ENCODE measurements around the gene ETNPPL. TPM values are rescaled to one million over a fixed set of nuclear protein-coding genes. Genes with fewer than 3 reads are reported as not detected.

The ETNPPL gene
- total and polyA plus RNA-seq, 9 of the 15 experiments (the other 6 are each of a cell fraction or from before 2014, with no cell fraction given) = 0.06 to 0.14 TPM; not detected in 7

GRCh38 chr4:108703370-108703769, 59.5 kb downstream of the ETNPPL start:
- no TSS peak for BruUV-seq (replicated peaks)
- peaks cover 3 to 11% of the 10 kb centered on the region in 2 experiments; a peak in 3 of 5 replicates for H3K27me3 ChIP-seq (ENCODE audit: control insufficient read depth in 2 of 2, insufficient read depth in 2 of 2, low read length in 2 of 2)
- TF ChIP-seq ZKSCAN3 (CRISPR knock-in tag; IDR thresholded peaks at IDR 0.05) (no peak), ARID1B (IDR thresholded peaks at IDR 0.05) (no peak), NR1H2 (CRISPR knock-in tag; IDR thresholded peaks at IDR 0.05) (no peak), RBM22 (IDR thresholded peaks at IDR 0.05; ENCODE audit: low read depth, low read length, poor library complexity, severe bottlenecking) (no peak), ZHX1 (conservative IDR thresholded peaks at IDR 0.05; ENCODE audit: low read length) (no peak), SP1 (CRISPR knock-in tag; IDR thresholded peaks at IDR 0.05) (no peak), ZNF668 (CRISPR knock-in tag; IDR thresholded peaks at IDR 0.05) (no peak), BRF2 (IDR thresholded peaks at IDR 0.05; ENCODE audit: borderline replicate concordance, insufficient read depth, insufficient read length) (no peak), XRCC4 (IDR thresholded peaks at IDR 0.05; ENCODE audit: extremely low read depth, insufficient read depth, insufficient read length) (no peak), DEAF1 (CRISPR knock-in tag; IDR thresholded peaks at IDR 0.05) (no peak), SNAPC5 (CRISPR knock-in tag; IDR thresholded peaks at IDR 0.05) (no peak), ARID3B (CRISPR knock-in tag; IDR thresholded peaks at IDR 0.05; ENCODE audit: borderline replicate concordance) (no peak), TOE1 (IDR thresholded peaks at IDR 0.05; ENCODE audit: borderline replicate concordance) (no peak), TOE1 (CRISPR knock-in tag; IDR thresholded peaks at IDR 0.05; ENCODE audit: borderline replicate concordance, low read depth) (no peak)

More at GRCh38 chr4:108703370-108703769, 59.5 kb downstream of the ETNPPL start:
- intact Hi-C loops (cut with micrococcal nuclease) = no loop called here
- POLR2A ChIA-PET = interaction anchor here (0.6 kb wide), 1 partner anchor 23 kb away, joined by 4 read pairs; no protein-coding TSS in a partner anchor
- in situ Hi-C loops (cut with MboI) = no loop called here
- no peaks in the 10 kb centered on the region for H3K79me2 ChIP-seq (ENCODE audit: control insufficient read depth, insufficient read depth, low read length)
- ATAC-seq (no peak), FAIRE-seq (no peak), DNase-seq (ENCODE audit: extremely low read depth in 1 of 4, low spot score in 3 of 4) (no peak)
- H4K20me1 ChIP-seq (replicated peaks; ENCODE audit: control insufficient read depth, insufficient read depth, low read length) = no peaks in the 10 kb centered on the region
- H3K27ac ChIP-seq (ENCODE audit: extremely low read depth, low read depth, low read length) = no peak overlapping the region
- no peak overlapping the region for H3K4me3 ChIP-seq
- no peak overlapping the region for H2AFZ ChIP-seq (ENCODE audit: low read depth, low read length)
- H3K9ac ChIP-seq (ENCODE audit: insufficient read depth in 1 of 2, low read depth in 2 of 2, low read length in 2 of 2) = no peak overlapping the region
- no peaks in the 10 kb centered on the region for H3K9me1 ChIP-seq (ENCODE audit: control insufficient read depth, insufficient read depth, low read length)
- H3K9me3 ChIP-seq (replicated peaks; ENCODE audit: control insufficient read depth, insufficient read depth, low read depth, low read length) = no peaks in the 10 kb centered on the region
- peaks cover 0 to 4% of the 10 kb centered on the region in 2 experiments; a peak in 1 of 5 replicates for H3K4me1 ChIP-seq (replicated peaks in 1 of 2; ENCODE audit: control insufficient read depth in 2 of 2, insufficient read depth in 2 of 2, low read length in 2 of 2)
- CTCF ChIA-PET (ENCODE audit: low intra/inter-chr PET ratio) = no interaction called here
- H3K36me3 ChIP-seq (ENCODE audit: control insufficient read depth, insufficient read depth, low read length) = no peaks in the 10 kb centered on the region
- H3K4me2 ChIP-seq (ENCODE audit: insufficient read depth, low read length) = no peak overlapping the region
